Activated naive CD8-positive, alpha-beta T cell (primary cell): ENCODE results near the gene FHIT.

ENCODE experiments used
- H3K27ac Mint-ChIP-seq: one replicate; pipeline ENCODE4 v1.8.0; 2021; ENCODE audit warnings: mixed read lengths
- H3K27me3 Mint-ChIP-seq: one replicate; pipeline ENCODE4 v1.8.0; 2021; ENCODE audit warnings: mixed read lengths
- H3K36me3 Mint-ChIP-seq: one replicate; pipeline ENCODE4 v1.8.0; 2021; ENCODE audit warnings: mixed read lengths
- H3K4me1 Mint-ChIP-seq: one replicate; pipeline ENCODE4 v1.8.0; 2021; ENCODE audit warnings: low read depth, mixed read lengths
- H3K4me3 Mint-ChIP-seq: one replicate; pipeline ENCODE4 v1.8.0; 2021; ENCODE audit warnings: mild to moderate bottlenecking, mixed read lengths
- H3K9me3 Mint-ChIP-seq: one replicate; pipeline ENCODE4 v1.8.0; 2021; ENCODE audit warnings: low read depth, mixed read lengths

The FHIT gene

DNA sequence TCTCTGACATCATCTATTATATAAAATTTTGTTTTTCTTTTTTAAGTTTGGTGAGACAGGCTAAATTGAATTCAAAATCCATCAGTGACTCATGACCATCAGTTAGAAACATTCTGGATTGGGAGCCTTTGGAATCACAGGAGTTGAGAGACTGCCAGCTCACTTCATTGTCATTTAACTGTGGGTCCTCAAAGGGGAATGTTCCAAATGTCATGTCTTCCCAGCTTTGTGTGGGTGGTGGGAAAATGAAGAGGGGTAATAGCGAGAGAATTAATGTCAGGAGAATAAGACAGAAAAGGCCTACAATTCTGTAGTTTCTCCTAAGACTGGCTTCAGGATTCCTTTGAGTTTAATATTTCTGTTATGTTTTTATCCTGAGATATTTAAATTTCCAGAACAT lies 1051.9 kb downstream of the FHIT start:
- H3K36me3 Mint-ChIP-seq, result peaks cover 2% of the 10 kb centered on the region
- peaks cover 6% of the 10 kb centered on the region for H3K9me3 Mint-ChIP-seq

GRCh38 chr3:60198179-60198720 lies 1053.0 kb downstream of the FHIT start:
- H3K36me3 Mint-ChIP-seq, result peaks cover 2% of the 10 kb centered on the region
- H3K4me3 Mint-ChIP-seq, result no peak overlapping the region
- no peaks in the 10 kb centered on the region for H3K4me1 Mint-ChIP-seq
- H3K27me3 Mint-ChIP-seq, result no peaks in the 10 kb centered on the region
- H3K9me3 Mint-ChIP-seq, result peaks cover 6% of the 10 kb centered on the region
- no peak overlapping the region for H3K27ac Mint-ChIP-seq

More for the DNA sequence above, 1051.9 kb downstream of the FHIT start:
- Mint-ChIP-seq H3K4me1 (no peaks in the 10 kb centered on the region), H3K27ac (no peak overlapping the region), H3K27me3 (no peaks in the 10 kb centered on the region), H3K4me3 (no peak overlapping the region)

GRCh38 chr3:60192297-60193114 lies 1058.7 kb downstream of the FHIT start:
- Mint-ChIP-seq H3K27me3 (no peaks in the 10 kb centered on the region), H3K4me3 (no peak overlapping the region)

GRCh38 chr3:60190073-60190472 lies 1061.2 kb downstream of the FHIT start:
- Mint-ChIP-seq H3K4me1 (peaks cover 18% of the 10 kb centered on the region), H3K36me3 (peaks cover 5% of the 10 kb centered on the region), H3K27ac (peak overlapping the region; percentile 28), H3K4me3 (no peak overlapping the region), H3K9me3 (peaks cover 6% of the 10 kb centered on the region), H3K27me3 (no peaks in the 10 kb centered on the region)

More at GRCh38 chr3:60192297-60193114, 1058.7 kb downstream of the FHIT start:
- peaks cover 5% of the 10 kb centered on the region for H3K36me3 Mint-ChIP-seq
- H3K9me3 Mint-ChIP-seq, result peaks cover 6% of the 10 kb centered on the region
- peaks cover 18% of the 10 kb centered on the region for H3K4me1 Mint-ChIP-seq
- H3K27ac Mint-ChIP-seq, result no peak overlapping the region

DNA sequence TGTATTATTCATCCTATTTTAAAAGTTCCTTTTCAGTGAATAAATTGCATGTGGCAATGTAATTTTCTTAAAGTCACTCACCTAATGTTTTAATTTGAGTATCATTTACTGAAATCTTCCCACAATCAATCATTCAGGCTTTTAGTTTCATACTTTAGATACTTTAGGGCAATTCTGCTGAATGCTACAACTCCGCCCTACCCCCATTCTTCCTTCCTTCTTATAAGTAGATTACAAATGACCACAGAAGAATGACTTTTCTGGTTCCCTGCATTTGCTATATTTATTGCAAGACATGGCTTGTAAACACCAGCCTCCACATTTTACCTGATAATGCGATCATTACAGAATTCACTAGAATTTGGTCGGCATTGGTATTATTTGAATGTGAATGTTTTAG lies 1061.9 kb downstream of the FHIT start:
- Mint-ChIP-seq H3K27me3 (no peaks in the 10 kb centered on the region), H3K4me1 (peaks cover 18% of the 10 kb centered on the region), H3K9me3 (peaks cover under 1% of the 10 kb centered on the region), H3K27ac (peak overlapping the region; percentile 16), H3K36me3 (peaks cover 3% of the 10 kb centered on the region), H3K4me3 (no peak overlapping the region)

- Mint-ChIP-seq H3K36me3 (peaks cover 3% of the 10 kb centered on the region), H3K4me3 (no peak overlapping the region), H3K27me3 (no peaks in the 10 kb centered on the region), H3K4me1 (peaks cover 18% of the 10 kb centered on the region), H3K27ac (no peak overlapping the region), H3K9me3 (no peaks in the 10 kb centered on the region)
Observed at GRCh38 chr3:60188803-60189202, 1062.4 kb downstream of the FHIT start.

- Mint-ChIP-seq H3K4me1 (peaks cover 11% of the 10 kb centered on the region), H3K27me3 (no peaks in the 10 kb centered on the region), H3K27ac (no peak overlapping the region), H3K4me3 (no peak overlapping the region), H3K9me3 (no peaks in the 10 kb centered on the region), H3K36me3 (peaks cover 3% of the 10 kb centered on the region)
Observed at GRCh38 chr3:60187343-60187742, 1063.9 kb downstream of the FHIT start.

DNA sequence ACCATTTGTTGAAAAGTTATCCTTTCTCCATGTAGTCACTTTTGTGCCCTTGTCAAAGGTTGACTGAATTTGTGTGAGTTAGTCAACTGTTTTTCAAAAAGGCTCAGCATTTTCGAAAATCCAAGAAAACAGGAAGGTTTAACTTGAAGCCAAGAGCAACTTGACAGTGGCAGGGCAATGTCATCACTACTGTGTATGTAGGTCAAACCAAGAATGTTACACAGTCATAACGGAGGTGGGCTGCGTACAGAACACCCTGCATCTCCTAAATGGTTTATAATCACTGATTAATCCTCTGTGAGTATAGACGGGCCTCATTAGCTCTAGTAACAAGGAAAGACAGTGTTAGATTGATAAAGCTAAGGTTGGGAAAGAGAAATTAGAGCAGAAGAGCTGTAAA lies 1064.9 kb downstream of the FHIT start:
- H3K4me3 Mint-ChIP-seq, result no peak overlapping the region
- H3K4me1 Mint-ChIP-seq, result peaks cover 9% of the 10 kb centered on the region
- no peaks in the 10 kb centered on the region for H3K9me3 Mint-ChIP-seq
- no peak overlapping the region for H3K27ac Mint-ChIP-seq
- H3K27me3 Mint-ChIP-seq, result no peaks in the 10 kb centered on the region
- H3K36me3 Mint-ChIP-seq, result peaks cover 2% of the 10 kb centered on the region

DNA sequence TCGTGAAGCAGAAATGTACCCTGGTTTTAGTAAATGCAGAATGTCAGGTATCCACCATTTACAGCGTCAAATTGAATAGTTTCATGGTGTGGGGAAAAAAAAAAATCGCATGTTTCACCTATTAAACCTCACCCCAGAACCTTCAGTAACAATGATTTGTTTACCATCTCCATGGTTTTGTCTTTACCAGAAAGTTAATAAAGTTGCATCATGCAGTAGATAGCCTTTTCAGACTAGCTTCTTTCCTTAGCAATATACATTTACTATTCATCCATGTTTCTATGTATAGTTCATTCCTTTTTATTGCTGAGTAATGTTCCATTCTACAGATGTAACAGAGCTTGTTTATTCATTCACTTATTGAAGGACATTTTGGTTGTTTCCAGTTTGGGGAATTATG lies 1066.1 kb downstream of the FHIT start:
- H3K4me3 Mint-ChIP-seq, result no peak overlapping the region

DNA sequence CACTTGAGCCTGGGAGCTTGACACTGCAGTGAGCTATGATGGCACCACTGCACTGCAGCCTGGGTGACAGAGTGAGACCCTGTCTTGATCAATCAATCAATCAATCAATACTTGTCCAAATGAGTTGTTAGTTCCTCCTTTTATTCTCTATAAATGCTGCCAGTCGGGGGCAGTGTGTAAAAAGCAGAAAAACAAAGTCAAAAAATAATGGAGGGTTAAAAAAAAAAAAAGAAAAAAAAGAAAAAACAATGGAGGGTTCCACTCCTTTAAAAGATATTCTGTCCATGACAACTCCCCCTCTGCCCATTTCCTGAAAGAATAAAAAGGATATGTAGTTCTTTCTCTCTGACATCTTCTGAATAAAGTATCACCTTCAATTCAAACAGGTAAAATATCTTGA lies 1068.6 kb downstream of the FHIT start:
- no peak overlapping the region for H3K4me3 Mint-ChIP-seq
- H3K9me3 Mint-ChIP-seq, result no peaks in the 10 kb centered on the region
- peaks cover 1% of the 10 kb centered on the region for H3K36me3 Mint-ChIP-seq
- no peak overlapping the region for H3K27ac Mint-ChIP-seq
- H3K27me3 Mint-ChIP-seq, result no peaks in the 10 kb centered on the region
- H3K4me1 Mint-ChIP-seq, result no peaks in the 10 kb centered on the region

More for the DNA sequence above, 1066.1 kb downstream of the FHIT start:
- no peaks in the 10 kb centered on the region for H3K9me3 Mint-ChIP-seq
- no peaks in the 10 kb centered on the region for H3K27me3 Mint-ChIP-seq
- H3K4me1 Mint-ChIP-seq, result peaks cover 5% of the 10 kb centered on the region
- H3K36me3 Mint-ChIP-seq, result no peaks in the 10 kb centered on the region
- no peak overlapping the region for H3K27ac Mint-ChIP-seq

GRCh38 chr3:60178931-60179653 lies 1072.2 kb downstream of the FHIT start:
- no peak overlapping the region for H3K4me3 Mint-ChIP-seq
- no peaks in the 10 kb centered on the region for H3K9me3 Mint-ChIP-seq
- H3K36me3 Mint-ChIP-seq, result peaks cover 3% of the 10 kb centered on the region
- H3K27ac Mint-ChIP-seq, result no peak overlapping the region
- no peaks in the 10 kb centered on the region for H3K27me3 Mint-ChIP-seq
- H3K4me1 Mint-ChIP-seq, result no peaks in the 10 kb centered on the region

DNA sequence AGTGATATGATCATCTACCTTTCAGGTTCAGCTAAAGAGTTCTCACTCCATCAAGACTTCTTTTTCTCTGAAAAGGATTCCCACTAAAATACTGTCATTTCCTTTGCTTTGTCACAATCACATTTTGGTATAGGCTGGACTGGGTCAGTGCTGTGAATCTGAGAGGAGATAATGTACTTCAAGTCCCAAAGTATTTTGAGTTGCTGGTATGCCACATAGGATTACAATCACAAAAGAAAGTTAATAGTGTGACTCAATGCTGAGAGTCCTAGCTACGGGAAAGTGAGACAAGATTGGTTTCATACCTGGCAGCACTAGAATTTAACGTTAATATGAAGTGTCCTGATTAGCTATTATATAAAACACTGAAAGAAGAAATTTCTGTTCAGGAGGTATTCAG lies 1073.5 kb downstream of the FHIT start:
- no peaks in the 10 kb centered on the region for H3K9me3 Mint-ChIP-seq
- H3K4me3 Mint-ChIP-seq, result no peak overlapping the region

GRCh38 chr3:60176614-60177013 lies 1074.6 kb downstream of the FHIT start:
- no peaks in the 10 kb centered on the region for H3K27me3 Mint-ChIP-seq
- no peak overlapping the region for H3K4me3 Mint-ChIP-seq
- H3K4me1 Mint-ChIP-seq, result no peaks in the 10 kb centered on the region
- no peak overlapping the region for H3K27ac Mint-ChIP-seq
- H3K9me3 Mint-ChIP-seq, result no peaks in the 10 kb centered on the region
- peaks cover 5% of the 10 kb centered on the region for H3K36me3 Mint-ChIP-seq

More for the DNA sequence above, 1073.5 kb downstream of the FHIT start:
- Mint-ChIP-seq H3K27ac (no peak overlapping the region), H3K36me3 (peaks cover 3% of the 10 kb centered on the region), H3K27me3 (no peaks in the 10 kb centered on the region), H3K4me1 (no peaks in the 10 kb centered on the region)

DNA sequence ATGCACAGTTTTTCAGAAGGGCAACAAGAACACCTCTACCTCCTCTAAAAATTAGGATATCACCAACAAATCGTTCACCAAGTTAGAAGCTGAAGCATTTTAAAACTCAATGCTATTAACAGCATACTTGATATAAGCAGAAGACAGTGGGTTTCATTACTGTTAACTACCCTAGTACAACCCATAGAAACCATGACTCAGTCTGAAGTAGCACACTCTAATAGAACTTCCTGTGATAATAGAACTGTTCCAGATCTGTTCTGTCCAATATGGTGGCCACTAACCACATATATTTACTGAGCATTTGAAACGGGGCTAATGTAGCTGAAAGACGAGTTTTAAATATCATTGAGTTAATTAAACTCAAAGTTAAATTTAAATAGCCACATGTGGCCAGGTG lies 1075.6 kb downstream of the FHIT start:
- no peaks in the 10 kb centered on the region for H3K27me3 Mint-ChIP-seq
- H3K9me3 Mint-ChIP-seq, result no peaks in the 10 kb centered on the region
- no peak overlapping the region for H3K4me3 Mint-ChIP-seq
- H3K27ac Mint-ChIP-seq, result no peak overlapping the region
- peaks cover 5% of the 10 kb centered on the region for H3K36me3 Mint-ChIP-seq
- no peaks in the 10 kb centered on the region for H3K4me1 Mint-ChIP-seq

DNA sequence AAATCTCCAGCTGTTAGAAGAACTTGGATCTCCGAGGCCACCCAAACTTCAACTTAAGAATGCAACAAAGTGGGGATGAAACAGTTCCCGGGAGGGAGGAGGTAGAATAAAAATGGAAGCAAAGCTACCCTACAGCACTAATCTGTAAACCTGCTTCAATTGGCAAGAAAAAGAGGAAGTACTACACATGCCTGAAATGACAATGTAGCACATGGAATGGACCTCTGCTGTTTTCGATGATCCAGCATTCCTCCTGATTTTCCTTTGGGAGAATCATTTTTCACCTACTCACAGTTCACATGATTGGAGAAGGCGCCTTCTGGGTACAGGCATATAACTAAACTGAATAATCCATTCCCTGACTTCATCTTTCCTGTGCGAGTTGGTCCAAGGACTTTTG lies 1081.5 kb downstream of the FHIT start:
- Mint-ChIP-seq H3K4me3 (no peak overlapping the region), H3K9me3 (no peaks in the 10 kb centered on the region), H3K27me3 (no peaks in the 10 kb centered on the region), H3K27ac (no peak overlapping the region), H3K36me3 (peaks cover 2% of the 10 kb centered on the region), H3K4me1 (no peaks in the 10 kb centered on the region)
